Fibroblast of the aortic adventitia (primary cell): ENCODE data around the gene SH2D5. TPM values are rescaled to one million over a fixed set of nuclear protein-coding genes. Genes with fewer than 3 reads are reported as not detected.
A peak's percentile ranks its signal among the peaks of the same experiment; 100 is the strongest.

Source experiments
- DNase-seq: peaks from one replicate; pipeline ENCODE4 v3.0.0-alpha.2; 2010; ENCODE audit warnings: low read depth
- H3K4me3 ChIP-seq: 2 replicates; pipeline ENCODE4 v1.5.1; 2011; ENCODE audit warnings: low read depth, mild to moderate bottlenecking, control low read depth, low read length, moderate library complexity
- total RNA-seq: library from RNA; depleted of rRNA; stranded (reverse); fragments of >200 nt; gene quantifications from 2 replicates; pipeline ENCODE4 v1.2.3, GENCODE V29; 2012; ENCODE audit warnings: low replicate concordance
- TF ChIP-seq, protein P1 (sequence below): IDR thresholded peaks from 2 replicates; pipeline ENCODE4 v1.5.1; 2011; ENCODE audit warnings: mild to moderate bottlenecking, low read length, control low read depth, inconsistent platforms; ENCODE audit not compliant: insufficient read depth

SH2D5 gene
- total RNA-seq, 1 donor: 3.2 TPM

- H3K4me3 ChIP-seq: no peak overlapping the region
- peak; percentile 14 for DNase-seq
- TF ChIP-seq, protein P1, sequence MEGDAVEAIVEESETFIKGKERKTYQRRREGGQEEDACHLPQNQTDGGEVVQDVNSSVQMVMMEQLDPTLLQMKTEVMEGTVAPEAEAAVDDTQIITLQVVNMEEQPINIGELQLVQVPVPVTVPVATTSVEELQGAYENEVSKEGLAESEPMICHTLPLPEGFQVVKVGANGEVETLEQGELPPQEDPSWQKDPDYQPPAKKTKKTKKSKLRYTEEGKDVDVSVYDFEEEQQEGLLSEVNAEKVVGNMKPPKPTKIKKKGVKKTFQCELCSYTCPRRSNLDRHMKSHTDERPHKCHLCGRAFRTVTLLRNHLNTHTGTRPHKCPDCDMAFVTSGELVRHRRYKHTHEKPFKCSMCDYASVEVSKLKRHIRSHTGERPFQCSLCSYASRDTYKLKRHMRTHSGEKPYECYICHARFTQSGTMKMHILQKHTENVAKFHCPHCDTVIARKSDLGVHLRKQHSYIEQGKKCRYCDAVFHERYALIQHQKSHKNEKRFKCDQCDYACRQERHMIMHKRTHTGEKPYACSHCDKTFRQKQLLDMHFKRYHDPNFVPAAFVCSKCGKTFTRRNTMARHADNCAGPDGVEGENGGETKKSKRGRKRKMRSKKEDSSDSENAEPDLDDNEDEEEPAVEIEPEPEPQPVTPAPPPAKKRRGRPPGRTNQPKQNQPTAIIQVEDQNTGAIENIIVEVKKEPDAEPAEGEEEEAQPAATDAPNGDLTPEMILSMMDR: no peak
Measured at GRCh38 chr1:20733360-20733975, 965 bp upstream of the SH2D5 start.

DNA sequence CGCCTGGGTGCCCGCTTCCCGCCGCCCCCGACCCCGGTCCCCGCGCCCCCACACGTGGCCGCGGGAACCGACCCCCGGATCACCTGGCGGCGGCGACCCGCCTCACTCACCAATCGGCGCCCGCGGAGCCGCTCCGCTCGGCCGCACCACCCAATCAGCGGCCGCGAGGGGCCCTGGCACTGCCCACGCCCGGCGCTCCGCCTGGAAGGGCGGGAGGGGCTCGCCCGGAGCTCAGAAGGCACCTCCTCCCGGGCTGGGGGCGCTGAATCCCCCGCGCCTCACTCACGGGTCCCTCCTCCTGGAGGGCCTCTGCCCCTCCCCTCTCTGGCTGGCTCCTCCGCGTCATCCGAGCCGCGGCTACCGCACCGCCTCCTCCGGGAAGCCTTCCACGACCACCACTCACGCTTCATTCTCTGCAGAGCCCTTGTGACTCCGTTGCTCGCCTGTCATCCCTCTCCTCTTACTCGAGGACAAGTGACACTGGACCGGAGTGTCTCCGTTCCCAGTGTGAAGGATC, 374 bp downstream of the SH2D5 start:
- TF ChIP-seq, protein P1: no peak
- DNase-seq: peak; percentile 51
- peak overlapping the region; percentile 70 for H3K4me3 ChIP-seq

- TF ChIP-seq, protein P1: no peak
Measured at GRCh38 chr1:20731057-20731991, 1.2 kb downstream of the SH2D5 start.

GRCh38 chr1:20730690-20731056, 1.8 kb downstream of the SH2D5 start:
- no peak for DNase-seq
- H3K4me3 ChIP-seq: peak overlapping the region; percentile 17
- TF ChIP-seq, protein P1: no peak

More at GRCh38 chr1:20731057-20731991, 1.2 kb downstream of the SH2D5 start:
- DNase-seq: no peak
- peak overlapping the region; percentile 70 for H3K4me3 ChIP-seq

- TF ChIP-seq, protein P1: no peak
- H3K4me3 ChIP-seq: no peak overlapping the region
- DNase-seq: no peak
Measured at GRCh38 chr1:20729990-20730689, 2.4 kb downstream of the SH2D5 start.

GRCh38 chr1:20729155-20729931, 3.2 kb downstream of the SH2D5 start:
- no peak for DNase-seq
- TF ChIP-seq, protein P1: no peak

More at GRCh38 chr1:20729155-20729931, 3.2 kb downstream of the SH2D5 start:
- no peak overlapping the region for H3K4me3 ChIP-seq
